Gastrocnemius medialis (tissue), 4 donors: Measurements from ENCODE around the gene CDK14. TPM values are rescaled to one million over a fixed set of nuclear protein-coding genes. Genes with fewer than 3 reads are reported as not detected.
A peak's percentile ranks its signal among the peaks of the same experiment; 100 is the strongest.

Experiments used
- ATAC-seq, 2 donors: fragments of 150-250 bp; one replicate each; pipeline ENCODE4 v1.9.1; 2016
- DNase-seq, 2 donors: peaks; one replicate each; pipeline ENCODE4 v3.0.0-alpha.2; 2019
- H3K27ac ChIP-seq, 4 donors: fragments of 200-600 bp; sonication (generic); 1 replicate in 1 of 4; 2 replicates in 3 of 4; pipeline ENCODE4 v1.5.1; 2016 to 2018; ENCODE audit warnings: mild to moderate bottlenecking in 2 of 4, moderate library complexity in 1 of 4
- H3K27me3 ChIP-seq, 3 donors: fragments of 200-600 bp; sonication (generic) in 2 of 3; 1 replicate in 1 of 3; 2 replicates in 2 of 3; pipeline versions ENCODE4 v1.5.1 to v1.6.0; 2016 to 2019; ENCODE audit warnings: mild to moderate bottlenecking in 1 of 3, moderate library complexity in 1 of 3
- H3K36me3 ChIP-seq, 2 donors: fragments of 200-600 bp; sonication (generic) in 1 of 2; one replicate each; pipeline ENCODE4 v1.5.1; 2017 to 2018
- H3K4me1 ChIP-seq, 2 donors: fragments of 200-600 bp; sonication (generic) in 1 of 2; one replicate each; pipeline ENCODE4 v1.5.1; 2016 to 2017; ENCODE audit warnings: mild to moderate bottlenecking in 2 of 2
- H3K4me3 ChIP-seq, 4 donors: fragments of 200-600 bp; sonication (generic) in 3 of 4; 1 replicate in 1 of 4; 2 replicates in 3 of 4; pipeline ENCODE4 v1.5.1; 2016 to 2019; ENCODE audit warnings: mild to moderate bottlenecking in 2 of 4
- H3K9me3 ChIP-seq, 3 donors: fragments of 200-600 bp; sonication (generic) in 2 of 3; 1 replicate in 1 of 3; 2 replicates in 2 of 3; pipeline ENCODE4 v1.5.1; 2016 to 2019
- POLR2A ChIP-seq, 2 donors: fragments of 450-650 bp; IDR thresholded peaks; one replicate each; pipeline ENCODE4 v1.6.1; 2017; ENCODE audit warnings: antibody characterized with exemption in 2 of 2, mild to moderate bottlenecking in 2 of 2, moderate library complexity in 2 of 2
- in situ Hi-C, 4 donors: fragments of 200-750 bp; cut with MboI; loops; one replicate each; pipeline versions ENCODE4 v1.15.0 to v1.8.0; 2017; ENCODE audit warnings: low sequenced_read_pairs in 4 of 4
- intact Hi-C: fragments of 100-400 bp; cut with DNase I; formaldehyde crosslinking; loops from one replicate; pipeline ENCODE4 v1.15.1; 2023; ENCODE audit warnings: low total_unique reads
- total RNA-seq, 4 donors: library from RNA; depleted of rRNA; stranded (reverse); fragments of >200 nt; gene quantifications; one replicate each; pipeline versions ENCODE4 v1.1.0 to v1.2.3, GENCODE V29; 2016
- TF ChIP-seq, protein P1 (sequence below), 5 experiments: fragments of 450-650 bp in 3 of 5; fragments of 200-600 bp in 2 of 5; sonication (generic) in 2 of 5; IDR thresholded peaks in 4 of 5; conservative IDR thresholded peaks in 1 of 5; 1 replicate in 4 of 5; 2 replicates in 1 of 5; pipeline ENCODE4 v1.5.1; 2016 to 2019; ENCODE audit warnings: antibody characterized with exemption in 5 of 5, mild to moderate bottlenecking in 3 of 5, moderate library complexity in 3 of 5

Gene CDK14
- total RNA-seq, 4 donors from 2014 or later = 3.9 to 8.6 (median 7.3) TPM

DNA sequence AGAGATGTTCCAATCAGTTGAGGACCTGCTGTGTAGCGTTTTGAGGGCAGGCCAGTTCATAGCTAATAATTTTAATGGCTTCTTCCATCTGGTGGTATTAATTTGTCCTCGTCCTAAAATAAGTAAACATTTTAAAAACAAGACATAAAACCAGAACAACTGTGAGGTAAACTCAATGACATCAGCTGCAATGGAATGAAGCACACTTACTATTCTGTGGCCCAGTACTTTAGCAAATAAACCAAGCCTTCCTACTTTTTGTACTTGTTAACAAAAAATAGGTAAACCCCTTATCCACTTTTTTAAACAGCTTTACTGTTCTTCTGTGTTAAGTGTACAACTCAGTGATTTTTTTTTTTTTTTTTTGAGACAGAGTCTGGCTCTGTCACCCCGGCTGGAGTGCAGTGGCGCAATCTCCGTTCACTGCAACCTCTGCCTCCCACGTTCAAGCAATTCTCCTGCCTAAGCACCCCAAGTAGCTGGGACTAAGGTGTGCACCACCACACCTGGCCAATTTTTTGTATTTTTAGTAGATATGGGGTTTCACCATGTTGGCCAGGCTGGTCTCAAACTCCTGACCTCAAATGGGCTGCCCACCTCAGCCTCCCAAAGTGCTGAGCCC, 639.2 kb downstream of the CDK14 start:
- ATAC-seq (no peak), DNase-seq (no peak)
- in situ Hi-C loops (no loop called here), intact Hi-C loops (no loop called here)
- Histone ChIP-seq H3K36me3 (no peaks in the 10 kb centered on the region), H3K4me3 (no peak overlapping the region), H3K9me3 (no peaks in the 10 kb centered on the region), H3K27ac (no peak overlapping the region), H3K27me3 (no peaks in the 10 kb centered on the region), H3K4me1 (no peaks in the 10 kb centered on the region)
- TF ChIP-seq POLR2A (IDR thresholded peaks at IDR 0.05) = no peak
- TF ChIP-seq, protein P1, sequence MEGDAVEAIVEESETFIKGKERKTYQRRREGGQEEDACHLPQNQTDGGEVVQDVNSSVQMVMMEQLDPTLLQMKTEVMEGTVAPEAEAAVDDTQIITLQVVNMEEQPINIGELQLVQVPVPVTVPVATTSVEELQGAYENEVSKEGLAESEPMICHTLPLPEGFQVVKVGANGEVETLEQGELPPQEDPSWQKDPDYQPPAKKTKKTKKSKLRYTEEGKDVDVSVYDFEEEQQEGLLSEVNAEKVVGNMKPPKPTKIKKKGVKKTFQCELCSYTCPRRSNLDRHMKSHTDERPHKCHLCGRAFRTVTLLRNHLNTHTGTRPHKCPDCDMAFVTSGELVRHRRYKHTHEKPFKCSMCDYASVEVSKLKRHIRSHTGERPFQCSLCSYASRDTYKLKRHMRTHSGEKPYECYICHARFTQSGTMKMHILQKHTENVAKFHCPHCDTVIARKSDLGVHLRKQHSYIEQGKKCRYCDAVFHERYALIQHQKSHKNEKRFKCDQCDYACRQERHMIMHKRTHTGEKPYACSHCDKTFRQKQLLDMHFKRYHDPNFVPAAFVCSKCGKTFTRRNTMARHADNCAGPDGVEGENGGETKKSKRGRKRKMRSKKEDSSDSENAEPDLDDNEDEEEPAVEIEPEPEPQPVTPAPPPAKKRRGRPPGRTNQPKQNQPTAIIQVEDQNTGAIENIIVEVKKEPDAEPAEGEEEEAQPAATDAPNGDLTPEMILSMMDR (IDR thresholded peaks at IDR 0.05 in 4 of 5, conservative IDR thresholded peaks at IDR 0.05 in 1 of 5) = no peak

DNA sequence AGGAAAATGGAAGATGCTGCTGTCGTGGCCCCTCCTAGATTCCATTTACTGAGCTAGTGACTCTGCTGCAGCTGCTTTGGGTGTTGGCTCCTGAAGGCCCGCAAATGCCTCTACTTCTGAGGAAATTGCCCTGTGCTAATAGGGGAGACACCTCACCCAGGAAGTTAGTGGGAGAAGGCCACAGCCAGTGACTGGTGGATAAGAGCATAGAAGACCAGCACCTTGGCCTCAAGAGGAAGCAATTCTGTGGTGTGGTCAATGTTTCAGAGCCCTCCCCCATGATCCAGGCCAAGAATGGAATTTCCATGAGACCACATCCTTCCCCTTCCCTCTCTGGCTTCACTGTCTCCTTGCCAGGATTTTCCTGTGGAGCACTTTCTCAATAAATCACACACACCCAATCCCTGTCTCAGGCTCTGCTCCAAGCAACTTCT, 643.1 kb downstream of the CDK14 start:
- ATAC-seq = no peak
- TF ChIP-seq POLR2A (IDR thresholded peaks at IDR 0.05) = no peak
- TF ChIP-seq, protein P1 (IDR thresholded peaks at IDR 0.05 in 4 of 5, conservative IDR thresholded peaks at IDR 0.05 in 1 of 5) = no peak

DNA sequence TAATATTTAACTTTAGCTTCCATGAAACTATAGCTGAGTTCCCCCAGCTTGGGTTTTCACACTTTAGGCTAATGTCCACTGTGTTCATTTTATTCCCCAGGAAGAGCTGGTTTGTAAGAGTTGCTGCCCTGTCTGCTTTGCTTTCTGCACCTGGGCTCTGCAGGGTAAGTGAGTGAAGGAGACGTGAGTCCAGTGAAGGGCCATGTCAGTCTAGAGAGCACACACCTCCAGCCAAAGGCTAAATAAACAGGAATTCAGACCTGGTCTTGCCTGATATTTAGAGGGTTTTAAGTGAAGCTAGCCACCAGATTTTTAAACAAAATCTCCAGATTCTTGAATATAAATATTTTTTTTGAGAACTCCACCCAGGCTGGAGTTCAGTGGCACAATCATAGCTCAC, 643.7 kb downstream of the CDK14 start:
- no peak for ATAC-seq
- Histone ChIP-seq H3K27ac (peak overlapping the region in 1 of 4 donors; percentile 35), H3K27me3 (no peaks in the 10 kb centered on the region), H3K9me3 (no peaks in the 10 kb centered on the region), H3K4me1 (no peaks in the 10 kb centered on the region), H3K36me3 (no peaks in the 10 kb centered on the region), H3K4me3 (no peak overlapping the region)
- no peak for DNase-seq
- intact Hi-C loops (no loop called here), in situ Hi-C loops (no loop called here)
- no peak for TF ChIP-seq POLR2A (IDR thresholded peaks at IDR 0.05)
- TF ChIP-seq, protein P1 (IDR thresholded peaks at IDR 0.05 in 4 of 5, conservative IDR thresholded peaks at IDR 0.05 in 1 of 5) = no peak

More for the DNA sequence above, 643.1 kb downstream of the CDK14 start:
- no peak for DNase-seq
- in situ Hi-C loops = no loop called here
- Histone ChIP-seq H3K36me3 (no peaks in the 10 kb centered on the region), H3K27ac (no peak overlapping the region), H3K9me3 (no peaks in the 10 kb centered on the region), H3K4me1 (no peaks in the 10 kb centered on the region), H3K27me3 (no peaks in the 10 kb centered on the region), H3K4me3 (no peak overlapping the region)
- intact Hi-C loops = no loop called here

DNA sequence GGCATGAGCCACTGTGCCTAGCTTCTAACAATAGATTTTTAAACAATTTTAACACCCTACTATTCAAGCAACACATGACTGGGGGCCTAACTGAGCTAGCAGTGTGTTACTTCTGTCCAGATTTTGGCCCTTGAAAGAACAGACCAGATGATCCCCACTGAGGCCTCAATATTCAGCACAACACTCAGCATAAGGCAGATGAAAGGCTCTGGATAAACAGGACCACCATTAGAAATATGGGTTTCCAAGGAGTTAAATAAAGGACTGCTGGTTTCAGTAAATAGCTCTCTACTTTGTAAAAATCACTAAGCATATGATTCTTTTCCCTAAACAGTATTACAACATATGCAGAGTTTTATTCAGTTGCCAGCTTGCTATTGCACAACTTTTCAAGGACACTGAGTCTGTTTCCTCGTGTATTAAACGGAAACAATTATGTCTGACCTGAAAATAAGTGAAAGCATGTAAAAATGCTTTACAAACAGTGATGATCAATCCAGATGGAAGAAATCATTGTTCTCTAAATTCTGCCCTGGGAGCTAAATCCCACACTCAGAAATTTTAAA, 644.3 kb downstream of the CDK14 start:
- intact Hi-C loops (no loop called here), in situ Hi-C loops (no loop called here)
- DNase-seq (no peak), ATAC-seq (peak; percentile 39 to 69)
- no peaks in the 10 kb centered on the region for H3K9me3 ChIP-seq
- TF ChIP-seq, protein P1 (IDR thresholded peaks at IDR 0.05 in 4 of 5, conservative IDR thresholded peaks at IDR 0.05 in 1 of 5) = no peak
- TF ChIP-seq POLR2A (IDR thresholded peaks at IDR 0.05) = no peak
- H3K27ac ChIP-seq = peak overlapping the region in 2 of 4 donors; percentile 33 to 35
- no peaks in the 10 kb centered on the region for H3K4me1 ChIP-seq
- no peaks in the 10 kb centered on the region for H3K36me3 ChIP-seq
- no peaks in the 10 kb centered on the region for H3K27me3 ChIP-seq
- no peak overlapping the region for H3K4me3 ChIP-seq
